Stimulated activated naive CD8-positive, alpha-beta T cell treated with anti-CD3 and anti-CD28 coated beads, Interleukin-15, amount 100 ng/mL, for 72 hours (primary cell): Measurements from ENCODE around the gene SCAMP2.
A peak's percentile ranks its signal among the peaks of the same experiment; 100 is the strongest.

ENCODE experiments used
- ATAC-seq: fragments of 150-1000 bp; cut with Tn5 transposase; 2 replicates; pipeline ENCODE4 v1.10.0; 2021; ENCODE audit warnings: mild to moderate bottlenecking, moderate library complexity
- DNase-seq, 2 donors: peaks; one replicate each; pipeline ENCODE4 v3.0.0; 2021 to 2022
- H3K27ac Mint-ChIP-seq, 2 donors: one replicate each; pipeline ENCODE4 v1.8.0; 2022; ENCODE audit warnings: mild to moderate bottlenecking in 2 of 2, mixed read lengths in 2 of 2, moderate library complexity in 2 of 2
- H3K27me3 Mint-ChIP-seq: one replicate; pipeline ENCODE4 v1.8.0; 2022; ENCODE audit warnings: mixed read lengths
- H3K4me1 Mint-ChIP-seq: one replicate; pipeline ENCODE4 v1.8.0; 2022; ENCODE audit warnings: mild to moderate bottlenecking, mixed read lengths
- H3K4me3 Mint-ChIP-seq, 2 donors: one replicate each; pipeline ENCODE4 v1.8.0; 2022; ENCODE audit warnings: mild to moderate bottlenecking in 2 of 2, mixed read lengths in 2 of 2, moderate library complexity in 1 of 2
- H3K9me3 Mint-ChIP-seq, 2 donors: one replicate each; pipeline ENCODE4 v1.8.0; 2022; ENCODE audit warnings: mixed read lengths in 2 of 2

Gene SCAMP2

DNA sequence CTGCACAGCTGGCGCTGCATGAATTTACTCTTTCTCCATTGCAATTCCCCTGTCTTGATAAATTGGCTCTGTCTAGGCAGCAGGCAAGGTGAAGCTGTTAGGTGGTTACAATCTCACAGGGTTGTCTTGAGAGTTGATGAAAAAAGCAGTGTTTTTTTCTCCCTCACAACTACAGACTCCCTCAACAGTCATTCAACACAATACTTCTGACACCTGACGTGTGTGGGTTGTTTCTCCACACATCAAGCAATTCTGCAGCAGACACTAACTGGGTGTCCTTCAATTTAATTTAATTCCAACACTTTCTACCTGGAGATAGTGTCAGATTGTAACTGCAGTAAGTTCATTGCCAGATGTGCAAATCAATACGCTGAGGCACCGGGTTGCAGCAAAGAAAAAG is 5.1 kb upstream of the SCAMP2 start:
- DNase-seq = no peak
- Mint-ChIP-seq H3K4me3 (no peak overlapping the region), H3K27ac (no peak overlapping the region), H3K9me3 (peaks cover 0 to 15% of the 10 kb centered on the region in 2 donors), H3K4me1 (peaks cover 21% of the 10 kb centered on the region), H3K27me3 (no peaks in the 10 kb centered on the region)
- no peak for ATAC-seq

DNA sequence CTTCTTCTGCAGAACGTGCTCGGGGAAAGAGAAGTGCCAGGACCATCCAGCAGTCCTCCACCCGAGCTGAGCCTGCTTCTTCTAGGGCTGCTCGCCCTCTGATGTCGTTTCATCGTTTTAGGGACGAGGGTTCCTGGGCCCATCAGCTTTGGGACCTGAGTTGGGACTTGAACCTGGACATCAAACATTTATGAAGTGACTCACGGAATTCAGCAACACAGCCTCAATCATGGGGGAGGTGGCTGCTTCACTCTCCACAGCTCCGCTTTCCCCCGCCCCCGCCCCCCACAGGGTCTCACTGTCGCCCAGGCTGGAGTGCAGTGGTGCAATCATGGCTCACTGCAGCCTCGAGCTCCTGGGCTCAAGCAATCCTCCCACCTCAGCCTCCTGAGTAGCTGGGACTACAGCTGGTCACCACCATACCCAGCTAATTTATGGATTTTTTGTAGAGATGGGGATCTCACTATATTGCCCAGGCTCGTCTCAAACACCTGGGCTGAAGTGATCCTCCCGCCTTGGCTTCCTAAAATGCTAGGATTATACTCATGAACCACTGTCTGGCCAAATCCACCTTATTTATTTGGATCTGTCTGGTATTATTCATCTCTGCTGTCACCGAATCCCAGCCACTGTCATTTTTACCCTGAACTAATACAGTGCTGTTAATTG is 725 bp upstream of the SCAMP2 start:
- Mint-ChIP-seq H3K4me1 (peaks cover 61% of the 10 kb centered on the region), H3K27ac (peak overlapping the region in 1 of 2 donors; percentile 52), H3K4me3 (peak overlapping the region; percentile 96 to 98), H3K27me3 (no peaks in the 10 kb centered on the region), H3K9me3 (peaks cover 0 to 7% of the 10 kb centered on the region in 2 donors)
- ATAC-seq (no peak), DNase-seq (peak in 1 of 2 donors; percentile 38)

DNA sequence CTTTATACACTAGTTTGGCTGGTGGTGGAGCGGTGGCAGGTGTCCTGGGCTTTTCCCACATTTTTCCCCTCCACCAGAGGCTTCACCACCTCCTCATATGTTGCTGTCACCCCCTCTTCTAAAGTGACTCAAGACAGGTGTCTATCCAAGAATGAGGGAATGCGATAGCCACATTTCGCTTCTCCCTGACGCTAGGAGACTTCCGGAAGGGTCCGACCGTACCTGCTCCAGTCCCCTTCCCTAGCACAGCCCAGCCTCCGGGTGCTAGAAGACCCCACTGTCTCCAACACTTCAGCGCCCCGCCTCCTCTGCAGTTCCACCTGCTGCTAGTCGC is 496 bp downstream of the SCAMP2 start:
- no peak for ATAC-seq
- no peak for DNase-seq
- Mint-ChIP-seq H3K4me1 (peaks cover 73% of the 10 kb centered on the region), H3K4me3 (peak overlapping the region; percentile 96 to 98), H3K27me3 (no peaks in the 10 kb centered on the region), H3K27ac (peak overlapping the region; percentile 93 to 98), H3K9me3 (peaks cover 0 to 7% of the 10 kb centered on the region in 2 donors)

DNA sequence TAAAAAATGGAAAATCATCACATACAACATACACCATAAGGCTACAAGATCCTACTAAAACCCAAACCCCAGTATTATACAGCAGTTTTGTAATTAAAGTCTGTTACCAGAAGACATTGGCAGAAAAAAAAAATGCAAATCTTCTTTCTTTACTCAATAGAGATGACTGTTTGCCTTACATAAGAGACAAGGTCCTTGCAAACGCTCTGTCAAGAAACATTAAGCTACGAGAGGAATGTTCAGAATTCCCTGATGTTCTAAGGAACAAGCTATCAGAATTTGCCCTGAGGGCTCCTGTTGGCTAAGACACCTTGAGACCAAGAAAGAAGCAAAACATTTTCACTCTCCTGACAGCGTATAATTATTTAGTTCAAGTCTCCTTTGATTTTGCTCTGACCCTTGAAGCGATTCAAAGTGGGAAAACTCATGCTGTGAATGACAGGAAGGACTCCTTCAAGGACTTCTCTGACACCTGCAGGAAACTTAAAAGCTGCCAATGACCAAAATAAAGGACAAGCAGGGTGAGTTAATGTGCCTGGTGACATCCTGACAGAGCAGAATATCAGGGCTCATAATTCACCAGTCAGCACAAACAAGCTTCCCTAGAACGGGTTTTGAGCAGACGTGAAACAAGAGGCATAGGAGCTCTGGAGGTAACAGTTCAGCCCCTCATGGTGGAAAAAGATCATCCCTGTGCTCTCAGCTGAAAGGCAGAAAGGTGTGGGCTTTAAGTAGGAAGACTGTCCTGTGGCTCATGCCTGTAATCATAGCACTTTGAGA is 2.5 kb downstream of the SCAMP2 start:
- Mint-ChIP-seq H3K4me3 (peak overlapping the region; percentile 73 to 98), H3K27ac (peak overlapping the region; percentile 73 to 83), H3K4me1 (peaks cover 88% of the 10 kb centered on the region), H3K27me3 (no peaks in the 10 kb centered on the region), H3K9me3 (peaks cover 0 to 7% of the 10 kb centered on the region in 2 donors)
- no peak for DNase-seq
- no peak for ATAC-seq

DNA sequence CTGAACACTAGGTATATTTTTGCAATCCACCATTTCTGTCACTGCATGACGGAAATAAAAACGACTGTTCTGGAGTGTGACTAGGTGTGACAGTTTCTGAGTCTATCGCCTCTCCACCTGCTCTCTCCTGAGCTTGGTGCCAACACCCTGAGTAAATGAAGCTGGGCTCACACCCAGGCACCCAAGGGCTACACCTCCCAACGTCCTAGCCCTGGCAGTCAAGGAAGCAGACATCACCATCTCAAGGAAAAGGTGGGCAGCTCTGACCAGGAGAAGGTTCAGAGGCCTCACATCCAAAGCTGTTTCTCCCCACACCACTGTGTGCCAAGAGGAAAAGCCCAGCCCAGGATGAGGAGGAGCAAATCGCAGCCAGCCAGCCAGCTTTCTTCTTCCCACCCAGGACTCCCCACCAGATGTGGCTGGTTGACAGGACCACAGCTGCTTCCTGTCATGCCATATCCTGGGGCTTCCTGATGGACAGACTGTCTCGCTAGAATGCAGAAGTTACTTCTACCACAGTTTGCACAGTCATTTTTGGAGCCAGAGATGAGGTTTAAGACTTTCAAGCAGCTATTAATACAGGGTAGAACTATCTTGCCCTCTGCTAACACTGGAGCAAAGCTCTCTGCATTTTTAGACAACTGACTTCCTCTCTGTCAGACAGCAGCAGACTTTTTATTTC is 3.3 kb downstream of the SCAMP2 start:
- Mint-ChIP-seq H3K4me1 (peaks cover 88% of the 10 kb centered on the region), H3K4me3 (peak overlapping the region; percentile 73 to 98), H3K27me3 (no peaks in the 10 kb centered on the region), H3K9me3 (no peaks in the 10 kb centered on the region), H3K27ac (peak overlapping the region; percentile 72 to 81)
- peak; percentile 76 for ATAC-seq
- DNase-seq = peak; percentile 21 to 63

DNA sequence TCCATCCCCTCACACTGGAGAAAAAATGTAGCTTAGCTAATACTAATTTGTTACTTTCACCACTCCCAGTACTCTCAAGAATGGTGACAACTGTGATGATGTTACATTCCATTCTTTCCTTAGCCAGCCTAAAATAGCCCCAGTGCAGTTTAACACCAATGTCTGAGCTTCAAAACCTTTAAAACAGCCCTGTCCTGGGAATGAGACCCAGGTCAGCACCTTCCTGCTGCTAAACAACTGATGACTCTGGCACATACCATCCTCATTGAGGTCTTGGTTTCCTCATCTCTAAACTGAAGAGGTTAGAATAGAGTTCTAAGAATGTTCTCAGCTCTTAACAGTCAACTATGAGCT is 3.8 kb downstream of the SCAMP2 start:
- Mint-ChIP-seq H3K27ac (no peak overlapping the region), H3K4me3 (peak overlapping the region; percentile 73 to 98), H3K27me3 (no peaks in the 10 kb centered on the region), H3K9me3 (no peaks in the 10 kb centered on the region), H3K4me1 (peaks cover 92% of the 10 kb centered on the region)
- no peak for DNase-seq
- ATAC-seq = no peak

DNA sequence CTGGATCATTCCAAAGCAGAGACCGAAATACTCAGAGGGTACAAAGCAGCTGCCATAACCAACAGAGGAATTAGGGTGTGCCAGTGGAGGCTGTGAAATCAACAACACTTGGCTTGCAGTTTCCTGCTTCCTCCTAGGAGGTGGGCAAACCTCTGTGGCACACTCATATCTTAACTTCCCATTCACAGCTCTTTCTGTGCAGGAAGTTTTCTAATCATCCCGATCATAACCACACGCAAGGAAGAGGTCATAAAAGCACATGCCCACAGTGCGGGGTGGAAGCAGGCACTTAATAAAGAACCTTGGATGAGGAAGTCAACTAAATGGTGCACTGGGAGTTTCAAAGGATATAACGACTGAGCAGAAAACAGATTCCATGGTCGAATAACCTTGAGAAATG is 5.1 kb downstream of the SCAMP2 start:
- H3K4me1 Mint-ChIP-seq = peaks cover 94% of the 10 kb centered on the region
- ATAC-seq (no peak), DNase-seq (no peak)
- no peaks in the 10 kb centered on the region for H3K9me3 Mint-ChIP-seq
- no peaks in the 10 kb centered on the region for H3K27me3 Mint-ChIP-seq
- peak overlapping the region; percentile 6 to 52 for H3K4me3 Mint-ChIP-seq
- H3K27ac Mint-ChIP-seq = peak overlapping the region in 1 of 2 donors; percentile 48

DNA sequence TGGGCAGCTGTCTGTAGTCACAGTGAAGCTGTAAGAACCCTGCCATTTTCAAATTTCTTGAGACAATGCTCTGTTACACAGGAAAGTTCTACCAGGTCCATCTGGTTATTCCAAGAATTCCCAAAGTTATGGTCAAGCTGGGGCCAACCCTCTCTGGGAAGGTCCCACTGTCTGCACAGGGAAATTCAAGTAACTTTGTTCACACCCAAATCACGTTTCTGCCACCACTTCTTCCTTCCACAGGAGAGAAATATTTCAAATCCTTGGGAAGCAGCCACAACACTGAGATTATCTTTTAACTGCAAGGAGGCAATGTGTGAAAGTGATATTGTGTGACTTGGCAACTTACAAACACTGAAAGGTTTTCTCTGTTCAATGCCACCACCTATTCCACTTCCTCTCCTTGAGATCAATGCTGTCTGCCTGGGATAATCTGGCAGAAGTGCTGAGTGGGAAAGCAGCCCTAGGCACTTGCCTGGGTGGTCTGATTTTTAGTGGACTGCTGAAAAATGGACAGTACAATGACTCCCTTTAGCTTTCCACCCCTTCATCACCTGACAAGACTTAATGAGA is 5.6 kb downstream of the SCAMP2 start:
- no peak for ATAC-seq
- Mint-ChIP-seq H3K4me1 (peaks cover 91% of the 10 kb centered on the region), H3K27me3 (no peaks in the 10 kb centered on the region), H3K4me3 (peak overlapping the region; percentile 6 to 52), H3K27ac (peak overlapping the region in 1 of 2 donors; percentile 48), H3K9me3 (no peaks in the 10 kb centered on the region)
- DNase-seq = no peak

DNA sequence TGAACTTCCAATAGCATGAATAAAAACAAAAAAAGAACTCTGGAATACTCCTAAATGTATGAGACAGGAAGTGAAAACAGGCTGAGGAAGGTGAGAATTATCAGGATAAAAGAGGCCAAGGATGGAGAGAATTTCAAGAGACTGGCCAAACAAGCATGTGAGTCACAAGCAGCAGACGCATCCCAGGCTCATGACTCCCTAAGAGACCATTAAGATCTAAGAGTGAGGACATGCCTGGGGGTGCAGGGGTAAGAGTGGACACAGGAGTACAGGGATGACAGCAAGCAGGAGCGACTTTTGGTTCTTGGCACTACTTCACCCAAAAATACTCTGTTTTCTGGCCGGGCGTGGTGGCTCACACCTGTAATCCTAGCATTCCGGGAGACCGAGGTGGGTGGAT is 7.1 kb downstream of the SCAMP2 start:
- H3K9me3 Mint-ChIP-seq = no peaks in the 10 kb centered on the region
- DNase-seq (no peak), ATAC-seq (no peak)
- H3K27ac Mint-ChIP-seq = no peak overlapping the region
- H3K4me3 Mint-ChIP-seq = no peak overlapping the region
- peaks cover 76% of the 10 kb centered on the region for H3K4me1 Mint-ChIP-seq
- no peaks in the 10 kb centered on the region for H3K27me3 Mint-ChIP-seq

DNA sequence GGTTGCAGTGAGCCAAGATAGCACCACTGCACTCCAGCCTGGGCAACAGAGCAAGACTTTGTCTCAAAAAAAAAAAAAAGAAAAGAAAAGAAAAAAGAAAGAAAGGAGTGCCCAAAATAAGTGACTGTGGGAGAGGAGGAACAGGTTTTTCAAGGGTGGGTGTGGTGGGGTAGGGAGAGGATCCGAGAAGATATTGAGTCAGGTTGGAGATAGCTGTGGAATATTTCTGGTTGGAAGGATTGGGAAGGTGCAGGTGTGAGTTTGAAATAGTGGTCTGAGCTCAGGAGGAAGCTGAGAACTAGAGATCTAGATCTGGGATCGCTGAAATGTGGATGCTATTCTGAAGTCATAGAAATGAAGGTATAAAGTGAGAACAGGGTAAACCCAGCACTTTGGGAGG is 7.8 kb downstream of the SCAMP2 start:
- Mint-ChIP-seq H3K4me3 (no peak overlapping the region), H3K9me3 (no peaks in the 10 kb centered on the region), H3K4me1 (peaks cover 68% of the 10 kb centered on the region), H3K27me3 (no peaks in the 10 kb centered on the region), H3K27ac (peak overlapping the region in 1 of 2 donors; percentile 87)
- no peak for ATAC-seq
- DNase-seq = no peak

DNA sequence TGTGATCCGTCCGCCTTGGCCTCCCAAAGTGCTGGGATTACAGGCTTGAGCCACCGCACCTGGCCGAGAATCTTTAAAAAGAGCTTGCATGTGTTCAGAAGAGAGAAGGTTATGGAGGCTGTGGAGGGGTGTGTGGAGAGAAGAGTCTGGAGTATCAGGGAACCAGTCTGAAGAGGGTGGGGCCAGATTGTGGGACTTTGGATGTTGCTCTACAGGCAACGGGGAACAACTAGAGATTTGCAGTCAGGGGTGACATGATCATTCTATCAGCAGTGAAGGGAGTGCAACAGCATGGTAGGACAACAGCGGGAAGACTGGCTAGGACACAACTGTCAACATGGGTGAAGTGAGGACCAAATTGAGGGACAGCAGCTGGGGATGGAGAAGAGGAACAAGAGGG is 8.9 kb downstream of the SCAMP2 start:
- ATAC-seq = no peak
- H3K9me3 Mint-ChIP-seq = no peaks in the 10 kb centered on the region
- no peak overlapping the region for H3K27ac Mint-ChIP-seq
- peaks cover 66% of the 10 kb centered on the region for H3K4me1 Mint-ChIP-seq
- H3K4me3 Mint-ChIP-seq = no peak overlapping the region
- no peak for DNase-seq
- H3K27me3 Mint-ChIP-seq = no peaks in the 10 kb centered on the region

DNA sequence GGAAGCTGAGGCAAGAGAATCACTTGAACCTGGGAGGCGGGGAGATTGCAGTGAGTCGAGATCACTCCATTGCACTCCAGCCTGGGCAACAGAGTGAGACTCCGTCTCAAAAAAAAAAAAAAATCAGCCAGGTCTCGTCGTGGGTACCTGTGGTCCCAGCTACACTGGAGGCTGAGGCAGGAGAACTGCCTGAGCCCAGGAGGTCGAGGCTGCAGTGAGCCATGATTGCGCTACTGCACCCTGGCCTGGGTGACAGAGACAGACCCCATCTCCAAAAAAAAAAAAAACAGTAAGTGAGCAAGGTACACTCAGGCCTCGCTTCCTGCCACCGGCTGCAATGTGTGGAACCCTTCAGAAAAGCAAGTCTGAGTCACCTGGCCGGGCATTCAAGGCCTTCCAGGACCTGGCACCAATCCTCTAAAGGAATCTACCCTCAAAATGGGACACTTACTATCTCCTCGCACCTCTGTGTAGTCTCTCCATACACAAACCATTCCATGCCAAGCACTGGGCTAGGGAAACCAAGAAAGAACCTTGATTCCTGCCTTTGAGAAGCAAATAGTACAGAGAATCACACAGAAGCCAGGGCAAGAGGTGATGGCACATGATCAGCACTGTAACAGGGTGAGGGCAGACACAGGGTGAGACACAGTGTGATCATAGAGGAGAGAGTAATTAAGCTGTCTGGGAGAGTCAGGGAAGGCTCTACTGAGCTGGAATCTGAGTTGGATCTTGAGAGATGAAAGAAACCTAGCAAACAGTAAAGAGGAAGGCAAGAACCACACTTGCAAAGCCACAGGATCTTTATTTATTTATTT is 9.7 kb downstream of the SCAMP2 start:
- no peak overlapping the region for H3K4me3 Mint-ChIP-seq
- ATAC-seq = peak; percentile 77
- peak overlapping the region in 1 of 2 donors; percentile 42 for H3K27ac Mint-ChIP-seq
- no peak for DNase-seq
- peaks cover 66% of the 10 kb centered on the region for H3K4me1 Mint-ChIP-seq
- no peaks in the 10 kb centered on the region for H3K27me3 Mint-ChIP-seq
- H3K9me3 Mint-ChIP-seq = no peaks in the 10 kb centered on the region

DNA sequence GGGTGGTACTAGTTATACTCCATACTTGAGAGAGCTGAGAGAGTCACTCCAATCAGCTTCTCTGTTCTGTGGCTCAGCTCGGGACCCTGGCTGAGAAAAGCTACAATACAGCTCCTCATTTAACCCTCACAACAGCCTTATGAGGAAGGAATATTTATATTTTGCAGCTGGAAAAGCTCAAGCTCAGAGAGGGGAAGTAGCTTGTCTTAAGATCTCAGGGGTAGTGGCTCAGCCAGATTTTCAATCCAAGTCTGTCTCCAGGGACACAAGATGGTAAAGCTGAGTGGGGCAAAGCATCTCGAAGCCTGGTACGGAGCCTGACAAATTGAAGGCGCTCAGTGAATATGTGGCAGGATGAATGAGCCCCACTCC is 14.8 kb downstream of the SCAMP2 start:
- no peaks in the 10 kb centered on the region for H3K27me3 Mint-ChIP-seq
- no peak for DNase-seq
- peak overlapping the region; percentile 19 to 21 for H3K4me3 Mint-ChIP-seq
- ATAC-seq = peak; percentile 37
- H3K4me1 Mint-ChIP-seq = peaks cover 42% of the 10 kb centered on the region
- no peaks in the 10 kb centered on the region for H3K9me3 Mint-ChIP-seq
- peak overlapping the region in 1 of 2 donors; percentile 82 for H3K27ac Mint-ChIP-seq

DNA sequence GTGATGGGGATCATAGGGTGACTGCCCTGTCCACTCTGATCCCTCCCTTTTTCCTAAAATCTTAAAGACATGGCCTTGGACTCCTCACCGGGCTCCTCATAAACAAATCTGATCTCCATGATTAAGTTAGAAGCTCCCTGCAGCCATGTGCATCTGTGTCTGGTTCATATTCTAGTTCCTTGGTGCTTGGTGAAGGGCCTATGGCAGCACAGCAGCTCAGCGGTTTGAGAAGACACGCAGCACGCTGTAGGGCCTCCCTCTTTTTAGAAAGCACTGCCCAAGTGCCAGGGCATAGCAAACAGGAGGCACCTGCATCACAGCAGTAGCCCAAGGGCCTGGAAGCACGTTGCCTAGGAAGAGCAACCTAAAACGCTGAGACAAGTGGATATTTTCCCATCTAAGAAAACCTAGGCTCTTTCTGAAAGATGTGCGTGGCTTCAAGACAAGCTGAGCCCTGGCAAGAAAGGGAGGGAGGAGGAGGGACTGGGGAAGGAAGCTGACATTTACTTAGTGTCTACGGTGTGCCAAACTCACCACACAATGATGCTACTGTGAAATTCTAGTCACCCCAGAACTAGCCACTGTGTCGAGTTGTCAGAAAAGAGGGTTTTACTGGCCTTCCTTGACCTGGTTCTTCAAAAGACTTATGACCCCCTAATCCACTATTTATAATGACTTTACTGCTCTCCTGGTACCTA is 15.3 kb downstream of the SCAMP2 start:
- peak overlapping the region in 1 of 2 donors; percentile 39 for H3K4me3 Mint-ChIP-seq
- peaks cover 40% of the 10 kb centered on the region for H3K4me1 Mint-ChIP-seq
- H3K9me3 Mint-ChIP-seq = no peaks in the 10 kb centered on the region
- no peaks in the 10 kb centered on the region for H3K27me3 Mint-ChIP-seq
- H3K27ac Mint-ChIP-seq = peak overlapping the region in 1 of 2 donors; percentile 82
- DNase-seq = no peak
- ATAC-seq = peak; percentile 87
